Breast epithelium (tissue), 4 donors: ENCODE results near the gene FAM135A. TPM values are rescaled to one million over a fixed set of nuclear protein-coding genes. Genes with fewer than 3 reads are reported as not detected.

Experiments used
- DNase-seq, 2 donors: peaks; one replicate each; pipeline ENCODE4 v3.0.0-alpha.2; 2019; ENCODE audit warnings: low spot score in 2 of 2
- H3K27ac ChIP-seq, 2 donors: fragments of 200-600 bp; sonication (generic) in 1 of 2; one replicate each; pipeline ENCODE4 v1.5.1; 2016 to 2019; ENCODE audit warnings: mild to moderate bottlenecking in 1 of 2
- H3K27me3 ChIP-seq, 2 donors: fragments of 200-600 bp; sonication (generic) in 1 of 2; one replicate each; pipeline versions ENCODE4 v1.5.1 to v1.6.0; 2017 to 2019; ENCODE audit warnings: control low read depth in 1 of 2, mild to moderate bottlenecking in 1 of 2
- H3K36me3 ChIP-seq: fragments of 200-600 bp; one replicate; pipeline ENCODE4 v1.5.1; 2019
- H3K4me1 ChIP-seq, 2 donors: fragments of 200-600 bp; sonication (generic); one replicate each; pipeline ENCODE4 v1.5.1; 2016 to 2019; ENCODE audit warnings: control low read depth in 1 of 2
- H3K4me3 ChIP-seq, 3 donors: fragments of 200-600 bp; sonication (generic); 1 replicate in 2 of 3; 2 replicates in 1 of 3; pipeline ENCODE4 v1.5.1; 2016 to 2019; ENCODE audit warnings: mild to moderate bottlenecking in 3 of 3, moderate library complexity in 2 of 3
- H3K9me3 ChIP-seq, 2 donors: fragments of 200-600 bp; sonication (generic) in 1 of 2; one replicate each; pipeline ENCODE4 v1.5.1; 2016 to 2019; ENCODE audit warnings: control low read depth in 1 of 2
- POLR2A ChIP-seq: fragments of 450-650 bp; IDR thresholded peaks from one replicate; pipeline ENCODE4 v1.6.1; 2016; ENCODE audit warnings: antibody characterized with exemption, mild to moderate bottlenecking, moderate library complexity
- POLR2AphosphoS5 ChIP-seq, 3 donors: sonication (generic); formaldehyde crosslinking; IDR thresholded peaks; one replicate each; pipeline ENCODE4 v1.6.1; 2017; ENCODE audit warnings: antibody characterized with exemption in 3 of 3
- intact Hi-C: fragments of 100-400 bp; cut with DNase I; formaldehyde crosslinking; loops from one replicate; pipeline ENCODE4 v1.15.1; 2023; ENCODE audit warnings: low total_unique reads
- total RNA-seq, 3 donors: library from RNA; depleted of rRNA; stranded (reverse); fragments of >200 nt; gene quantifications; one replicate each; pipeline ENCODE4 v1.1.0, GENCODE V29; 2016
- TF ChIP-seq, protein P1 (sequence below), 3 donors: fragments of 450-650 bp; IDR thresholded peaks; one replicate each; pipeline ENCODE4 v1.5.1; 2016 to 2017; ENCODE audit warnings: antibody characterized with exemption in 3 of 3, mild to moderate bottlenecking in 3 of 3, moderate library complexity in 3 of 3

Gene FAM135A
- total RNA-seq, 3 donors from 2014 or later, result 25.9 to 34.2 (median 30.2) TPM

DNA sequence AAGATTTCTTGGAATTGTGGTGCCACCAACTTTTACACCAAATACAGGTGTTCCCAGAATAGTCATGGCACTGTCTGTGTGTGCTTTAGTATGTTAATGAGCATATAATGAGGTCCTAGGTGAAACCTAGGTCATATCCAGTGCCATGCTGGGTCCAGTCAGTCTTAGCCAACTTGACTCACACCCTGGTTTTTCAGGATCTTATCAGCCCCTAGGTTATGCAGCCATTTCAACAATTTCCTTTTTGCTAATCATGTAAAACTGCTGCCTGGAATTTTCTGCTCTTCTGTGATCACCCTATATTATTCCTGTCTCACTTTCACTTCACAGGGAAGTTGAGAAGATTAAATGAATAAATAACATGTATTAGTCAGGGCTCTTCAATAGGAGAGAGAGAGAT, 177.1 kb downstream of the FAM135A start:
- DNase-seq, result no peak
- peaks cover 2% of the 10 kb centered on the region for H3K36me3 ChIP-seq
- H3K27ac ChIP-seq, result no peak overlapping the region
- no peak overlapping the region for H3K4me3 ChIP-seq
- H3K4me1 ChIP-seq, result no peaks in the 10 kb centered on the region
- TF ChIP-seq POLR2A, result no peak
- H3K9me3 ChIP-seq, result no peaks in the 10 kb centered on the region
- H3K27me3 ChIP-seq, result no peaks in the 10 kb centered on the region
- intact Hi-C loops, result no loop called here

- H3K9me3 ChIP-seq, result no peaks in the 10 kb centered on the region
- DNase-seq, result no peak
- H3K4me1 ChIP-seq, result no peaks in the 10 kb centered on the region
- intact Hi-C loops, result no loop called here
- TF ChIP-seq POLR2AphosphoS5 (IDR thresholded peaks at IDR 0.05) (no peak), POLR2A (no peak)
- TF ChIP-seq, protein P1, sequence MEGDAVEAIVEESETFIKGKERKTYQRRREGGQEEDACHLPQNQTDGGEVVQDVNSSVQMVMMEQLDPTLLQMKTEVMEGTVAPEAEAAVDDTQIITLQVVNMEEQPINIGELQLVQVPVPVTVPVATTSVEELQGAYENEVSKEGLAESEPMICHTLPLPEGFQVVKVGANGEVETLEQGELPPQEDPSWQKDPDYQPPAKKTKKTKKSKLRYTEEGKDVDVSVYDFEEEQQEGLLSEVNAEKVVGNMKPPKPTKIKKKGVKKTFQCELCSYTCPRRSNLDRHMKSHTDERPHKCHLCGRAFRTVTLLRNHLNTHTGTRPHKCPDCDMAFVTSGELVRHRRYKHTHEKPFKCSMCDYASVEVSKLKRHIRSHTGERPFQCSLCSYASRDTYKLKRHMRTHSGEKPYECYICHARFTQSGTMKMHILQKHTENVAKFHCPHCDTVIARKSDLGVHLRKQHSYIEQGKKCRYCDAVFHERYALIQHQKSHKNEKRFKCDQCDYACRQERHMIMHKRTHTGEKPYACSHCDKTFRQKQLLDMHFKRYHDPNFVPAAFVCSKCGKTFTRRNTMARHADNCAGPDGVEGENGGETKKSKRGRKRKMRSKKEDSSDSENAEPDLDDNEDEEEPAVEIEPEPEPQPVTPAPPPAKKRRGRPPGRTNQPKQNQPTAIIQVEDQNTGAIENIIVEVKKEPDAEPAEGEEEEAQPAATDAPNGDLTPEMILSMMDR (IDR thresholded peaks at IDR 0.05), result no peak
- no peak overlapping the region for H3K27ac ChIP-seq
- no peaks in the 10 kb centered on the region for H3K27me3 ChIP-seq
- H3K4me3 ChIP-seq, result no peak overlapping the region
- no peaks in the 10 kb centered on the region for H3K36me3 ChIP-seq
These were observed 179.2 kb downstream of the FAM135A start for GRCh38 chr6:70592391-70593117.

DNA sequence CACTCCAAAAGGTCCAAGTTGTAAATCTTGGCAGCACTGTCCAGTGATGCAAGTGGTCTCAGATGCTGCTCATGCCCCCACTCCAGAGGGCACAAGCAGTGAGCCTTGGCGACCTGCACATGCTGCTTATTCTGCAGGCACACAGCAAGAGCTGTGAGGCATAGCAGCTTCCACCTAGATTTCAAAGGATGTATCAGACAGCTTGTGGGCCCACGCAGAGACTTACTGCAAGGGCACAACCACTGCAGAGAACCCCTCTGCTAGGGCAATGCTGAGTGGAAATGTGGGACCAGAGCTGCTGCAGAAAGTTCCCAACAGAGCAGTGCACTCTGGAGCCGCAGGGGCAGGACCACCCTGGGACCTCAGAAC, 179.8 kb downstream of the FAM135A start:
- TF ChIP-seq POLR2A (no peak), POLR2AphosphoS5 (IDR thresholded peaks at IDR 0.05) (no peak)
- TF ChIP-seq, protein P1 (IDR thresholded peaks at IDR 0.05), result no peak
- intact Hi-C loops, result no loop called here
- DNase-seq, result no peak
- Histone ChIP-seq H3K27me3 (no peaks in the 10 kb centered on the region), H3K4me3 (no peak overlapping the region), H3K27ac (no peak overlapping the region), H3K9me3 (no peaks in the 10 kb centered on the region), H3K36me3 (no peaks in the 10 kb centered on the region), H3K4me1 (no peaks in the 10 kb centered on the region)

- H3K36me3 ChIP-seq, result no peaks in the 10 kb centered on the region
- no peak for DNase-seq
- H3K4me3 ChIP-seq, result no peak overlapping the region
- H3K27me3 ChIP-seq, result no peaks in the 10 kb centered on the region
- H3K27ac ChIP-seq, result no peak overlapping the region
- H3K4me1 ChIP-seq, result no peaks in the 10 kb centered on the region
- TF ChIP-seq, protein P1 (IDR thresholded peaks at IDR 0.05), result no peak
- TF ChIP-seq POLR2A, result no peak
- no peak for TF ChIP-seq POLR2AphosphoS5 (IDR thresholded peaks at IDR 0.05)
- H3K9me3 ChIP-seq, result peaks cover 0 to 6% of the 10 kb centered on the region in 2 donors
- intact Hi-C loops, result no loop called here
These were observed 185.9 kb downstream of the FAM135A start for GRCh38 chr6:70599187-70599586.

DNA sequence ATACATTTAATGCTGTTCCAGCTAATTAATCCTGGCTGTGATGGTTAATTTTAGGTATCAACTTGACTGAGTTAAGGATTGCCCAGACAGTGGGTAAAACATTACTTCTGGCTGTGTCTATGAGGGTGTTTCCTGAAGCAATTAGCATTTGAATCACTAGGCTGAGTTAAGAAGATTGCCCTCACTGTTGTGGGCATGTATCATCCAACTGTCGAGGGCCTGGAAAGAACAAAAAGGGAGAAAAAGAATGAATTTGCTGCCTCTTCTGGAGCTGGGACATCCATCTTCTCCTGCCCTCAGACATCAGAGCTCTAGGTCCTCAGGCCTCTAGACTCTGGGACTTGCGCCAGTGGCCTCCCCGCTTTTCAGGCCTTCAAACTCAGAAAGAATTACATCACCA, 187.7 kb downstream of the FAM135A start:
- no peaks in the 10 kb centered on the region for H3K36me3 ChIP-seq
- peaks cover 0 to 11% of the 10 kb centered on the region in 2 donors for H3K9me3 ChIP-seq
- no peak for DNase-seq
- no peak overlapping the region for H3K4me3 ChIP-seq
- no peak overlapping the region for H3K27ac ChIP-seq
- intact Hi-C loops, result no loop called here
- TF ChIP-seq, protein P1 (IDR thresholded peaks at IDR 0.05), result no peak
- TF ChIP-seq POLR2AphosphoS5 (IDR thresholded peaks at IDR 0.05) (no peak), POLR2A (no peak)
- H3K4me1 ChIP-seq, result no peaks in the 10 kb centered on the region
- H3K27me3 ChIP-seq, result no peaks in the 10 kb centered on the region
